K562 (cell line): Measurements from ENCODE around the gene PARD3B.

Experiments
- CBX5 ChIP-seq: IDR thresholded peaks from 2 replicates; pipeline ENCODE4 v1.6.1; 2014; ENCODE audit warnings: low read depth, borderline replicate concordance
- CHD2 ChIP-seq: IDR thresholded peaks from 2 replicates; pipeline ENCODE4 v1.6.1; 2011; ENCODE audit warnings: low read depth, low read length
- DPF2 ChIP-seq: fragments of 450-650 bp; IDR thresholded peaks from 2 replicates; pipeline ENCODE4 v1.6.1; 2016
- EGR1 ChIP-seq: fragments of 450-650 bp; conservative IDR thresholded peaks from 2 replicates; pipeline ENCODE4 v1.6.1; 2017; ENCODE audit warnings: mild to moderate bottlenecking
- ELK1 ChIP-seq: sonication (generic); formaldehyde crosslinking; IDR thresholded peaks from 2 replicates; pipeline ENCODE4 v1.8.1; 2022; ENCODE audit warnings: missing genetic modification reagents
- KDM5B ChIP-seq: fragments of 200-600 bp; sonication (generic); IDR thresholded peaks from 2 replicates; pipeline ENCODE4 v1.6.1; 2012; ENCODE audit warnings: low read depth, mild to moderate bottlenecking, moderate library complexity, low read length, control low read depth, inconsistent platforms; ENCODE audit not compliant: insufficient replicate concordance
- NFIC ChIP-seq: fragments of 450-650 bp; IDR thresholded peaks from 2 replicates; pipeline ENCODE4 v1.6.1; 2017; ENCODE audit warnings: mild to moderate bottlenecking, inconsistent platforms
- POLR2AphosphoS5 ChIP-seq: IDR thresholded peaks from 2 replicates; pipeline ENCODE4 v1.6.1; 2011; ENCODE audit warnings: mild to moderate bottlenecking, low read depth, low read length, moderate library complexity; ENCODE audit not compliant: control insufficient read depth, insufficient read depth
- SMC3 ChIP-seq: conservative IDR thresholded peaks from 2 replicates; pipeline ENCODE4 v1.6.1; 2011; ENCODE audit warnings: low read depth, low read length, improper control_type of control experiment; ENCODE audit not compliant: insufficient read depth
- STAT5B ChIP-seq: fragments of 250-450 bp; sonication (Bioruptor Pico); IDR thresholded peaks from 2 replicates; pipeline ENCODE4 v1.8.0; 2021; ENCODE audit warnings: mild to moderate bottlenecking, inconsistent platforms
- TEAD2 ChIP-seq: fragments of 450-650 bp; IDR thresholded peaks from 2 replicates; pipeline ENCODE4 v1.6.1; 2016; ENCODE audit warnings: missing genetic modification characterization, control low read depth, missing compliant biosample characterization
- ZFPM2 ChIP-seq: fragments of 250-450 bp; sonication (Bioruptor Pico); IDR thresholded peaks from 2 replicates; pipeline ENCODE4 v1.5.1; 2022; ENCODE audit warnings: mild to moderate bottlenecking
- TF ChIP-seq, protein P1 (sequence below): sonication (generic); formaldehyde crosslinking; IDR thresholded peaks from 2 replicates; pipeline ENCODE4 v1.8.0; 2022; ENCODE audit warnings: missing genetic modification reagents, mild to moderate bottlenecking, borderline replicate concordance
- TF ChIP-seq, protein P2 (sequence below), 3 experiments: IDR thresholded peaks in 2 of 3; conservative IDR thresholded peaks in 1 of 3; 2 replicates each; pipeline ENCODE4 v1.5.1; 2011 to 2012; ENCODE audit warnings: low read length in 3 of 3, mild to moderate bottlenecking in 3 of 3, control low read depth in 2 of 3, improper control_type of control experiment in 1 of 3, inconsistent platforms in 1 of 3, low read depth in 1 of 3, mixed read lengths in 1 of 3, moderate library complexity in 1 of 3; ENCODE audit not compliant: insufficient read depth in 2 of 3

DNA sequence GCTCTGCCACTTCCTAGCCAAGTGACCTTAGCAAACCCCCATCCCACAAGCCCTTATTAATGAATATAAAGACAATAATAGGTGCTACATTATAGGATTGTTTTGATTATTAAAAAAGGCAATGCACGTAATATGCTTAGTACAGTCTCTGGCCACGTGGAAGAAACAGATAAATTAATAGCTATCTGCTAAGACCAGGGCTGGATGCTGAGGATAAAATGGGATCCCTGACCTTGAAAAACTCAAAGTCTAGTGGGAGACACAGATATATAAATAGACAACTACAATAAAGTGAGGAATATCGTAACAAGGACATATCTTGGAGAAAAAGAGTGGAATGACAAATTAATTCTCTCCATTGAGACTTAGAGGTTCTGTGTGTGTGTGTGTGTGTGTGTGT lies 29.9 kb upstream of the PARD3B start:
- TF ChIP-seq EGR1, result no peak
- TF ChIP-seq ELK1 (CRISPR knock-in tag), result no peak
- TF ChIP-seq POLR2AphosphoS5, result no peak
- TF ChIP-seq STAT5B (CRISPR knock-in tag), result no peak
- TF ChIP-seq, protein P1, sequence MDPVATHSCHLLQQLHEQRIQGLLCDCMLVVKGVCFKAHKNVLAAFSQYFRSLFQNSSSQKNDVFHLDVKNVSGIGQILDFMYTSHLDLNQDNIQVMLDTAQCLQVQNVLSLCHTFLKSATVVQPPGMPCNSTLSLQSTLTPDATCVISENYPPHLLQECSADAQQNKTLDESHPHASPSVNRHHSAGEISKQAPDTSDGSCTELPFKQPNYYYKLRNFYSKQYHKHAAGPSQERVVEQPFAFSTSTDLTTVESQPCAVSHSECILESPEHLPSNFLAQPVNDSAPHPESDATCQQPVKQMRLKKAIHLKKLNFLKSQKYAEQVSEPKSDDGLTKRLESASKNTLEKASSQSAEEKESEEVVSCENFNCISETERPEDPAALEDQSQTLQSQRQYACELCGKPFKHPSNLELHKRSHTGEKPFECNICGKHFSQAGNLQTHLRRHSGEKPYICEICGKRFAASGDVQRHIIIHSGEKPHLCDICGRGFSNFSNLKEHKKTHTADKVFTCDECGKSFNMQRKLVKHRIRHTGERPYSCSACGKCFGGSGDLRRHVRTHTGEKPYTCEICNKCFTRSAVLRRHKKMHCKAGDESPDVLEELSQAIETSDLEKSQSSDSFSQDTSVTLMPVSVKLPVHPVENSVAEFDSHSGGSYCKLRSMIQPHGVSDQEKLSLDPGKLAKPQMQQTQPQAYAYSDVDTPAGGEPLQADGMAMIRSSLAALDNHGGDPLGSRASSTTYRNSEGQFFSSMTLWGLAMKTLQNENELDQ (CRISPR knock-in tag), result no peak
- no peak for TF ChIP-seq NFIC
- TF ChIP-seq, protein P2, sequence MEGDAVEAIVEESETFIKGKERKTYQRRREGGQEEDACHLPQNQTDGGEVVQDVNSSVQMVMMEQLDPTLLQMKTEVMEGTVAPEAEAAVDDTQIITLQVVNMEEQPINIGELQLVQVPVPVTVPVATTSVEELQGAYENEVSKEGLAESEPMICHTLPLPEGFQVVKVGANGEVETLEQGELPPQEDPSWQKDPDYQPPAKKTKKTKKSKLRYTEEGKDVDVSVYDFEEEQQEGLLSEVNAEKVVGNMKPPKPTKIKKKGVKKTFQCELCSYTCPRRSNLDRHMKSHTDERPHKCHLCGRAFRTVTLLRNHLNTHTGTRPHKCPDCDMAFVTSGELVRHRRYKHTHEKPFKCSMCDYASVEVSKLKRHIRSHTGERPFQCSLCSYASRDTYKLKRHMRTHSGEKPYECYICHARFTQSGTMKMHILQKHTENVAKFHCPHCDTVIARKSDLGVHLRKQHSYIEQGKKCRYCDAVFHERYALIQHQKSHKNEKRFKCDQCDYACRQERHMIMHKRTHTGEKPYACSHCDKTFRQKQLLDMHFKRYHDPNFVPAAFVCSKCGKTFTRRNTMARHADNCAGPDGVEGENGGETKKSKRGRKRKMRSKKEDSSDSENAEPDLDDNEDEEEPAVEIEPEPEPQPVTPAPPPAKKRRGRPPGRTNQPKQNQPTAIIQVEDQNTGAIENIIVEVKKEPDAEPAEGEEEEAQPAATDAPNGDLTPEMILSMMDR (IDR thresholded peaks at IDR 0.05 in 2 of 3, conservative IDR thresholded peaks at IDR 0.05 in 1 of 3; ENCODE audit: insufficient read depth in 2 of 3, low read depth in 1 of 3, low read length in 3 of 3), result no peak
- no peak for TF ChIP-seq CHD2
- TF ChIP-seq DPF2, result no peak
- no peak for TF ChIP-seq CBX5
- no peak for TF ChIP-seq TEAD2 (tag)
- TF ChIP-seq ZFPM2 (CRISPR knock-in tag), result no peak
- no peak for TF ChIP-seq KDM5B
- no peak for TF ChIP-seq SMC3
